Testis (tissue), 2 donors: ENCODE data around the gene TMEM156.

Experiments
- POLR2A ChIP-seq: fragments of 450-650 bp; IDR thresholded peaks from one replicate; pipeline ENCODE4 v1.6.1; 2017; ENCODE audit warnings: antibody characterized with exemption, mild to moderate bottlenecking, moderate library complexity
- TF ChIP-seq, protein P1 (sequence below), 3 experiments: fragments of 450-650 bp in 2 of 3; fragments of 200-600 bp in 1 of 3; sonication (generic) in 1 of 3; IDR thresholded peaks; one replicate each; pipeline ENCODE4 v1.5.1; 2016 to 2019; ENCODE audit warnings: antibody characterized with exemption in 3 of 3, mild to moderate bottlenecking in 2 of 3, moderate library complexity in 1 of 3

DNA sequence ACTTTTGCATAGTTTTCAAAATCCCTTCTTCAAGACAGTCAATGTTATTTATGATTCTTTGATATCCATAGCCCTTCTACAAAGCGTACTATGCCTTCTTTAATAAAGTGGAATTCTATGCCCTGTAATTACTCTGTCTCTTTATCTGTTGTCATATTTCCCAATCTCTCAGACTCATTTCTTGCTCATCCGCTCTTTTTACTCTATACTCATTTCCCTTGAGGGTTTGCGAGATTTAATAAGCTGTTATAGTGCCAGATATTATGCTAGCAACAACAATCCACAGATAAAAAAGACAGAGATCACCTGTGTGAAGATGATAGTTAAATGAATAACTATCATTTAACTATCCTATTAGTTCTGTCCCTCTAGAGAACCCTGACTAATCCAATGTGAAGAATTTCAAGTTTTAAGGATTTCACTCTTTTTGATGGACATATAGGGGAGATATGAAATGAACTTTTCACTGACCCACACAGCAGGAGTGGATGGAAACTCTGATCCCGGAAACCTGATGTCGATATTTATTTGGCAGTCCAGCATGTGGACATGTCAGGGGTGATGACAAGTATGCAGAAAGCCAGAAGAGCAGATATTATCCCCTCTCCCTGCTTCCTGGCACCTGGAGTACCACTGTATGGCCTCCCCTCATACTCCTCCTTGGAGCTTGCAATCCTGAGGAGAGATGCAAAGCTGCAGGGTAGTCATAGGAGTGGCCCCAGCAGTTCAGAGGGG is 49.7 kb downstream of the TMEM156 start:
- TF ChIP-seq POLR2A = no peak
- TF ChIP-seq, protein P1, sequence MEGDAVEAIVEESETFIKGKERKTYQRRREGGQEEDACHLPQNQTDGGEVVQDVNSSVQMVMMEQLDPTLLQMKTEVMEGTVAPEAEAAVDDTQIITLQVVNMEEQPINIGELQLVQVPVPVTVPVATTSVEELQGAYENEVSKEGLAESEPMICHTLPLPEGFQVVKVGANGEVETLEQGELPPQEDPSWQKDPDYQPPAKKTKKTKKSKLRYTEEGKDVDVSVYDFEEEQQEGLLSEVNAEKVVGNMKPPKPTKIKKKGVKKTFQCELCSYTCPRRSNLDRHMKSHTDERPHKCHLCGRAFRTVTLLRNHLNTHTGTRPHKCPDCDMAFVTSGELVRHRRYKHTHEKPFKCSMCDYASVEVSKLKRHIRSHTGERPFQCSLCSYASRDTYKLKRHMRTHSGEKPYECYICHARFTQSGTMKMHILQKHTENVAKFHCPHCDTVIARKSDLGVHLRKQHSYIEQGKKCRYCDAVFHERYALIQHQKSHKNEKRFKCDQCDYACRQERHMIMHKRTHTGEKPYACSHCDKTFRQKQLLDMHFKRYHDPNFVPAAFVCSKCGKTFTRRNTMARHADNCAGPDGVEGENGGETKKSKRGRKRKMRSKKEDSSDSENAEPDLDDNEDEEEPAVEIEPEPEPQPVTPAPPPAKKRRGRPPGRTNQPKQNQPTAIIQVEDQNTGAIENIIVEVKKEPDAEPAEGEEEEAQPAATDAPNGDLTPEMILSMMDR (IDR thresholded peaks at IDR 0.05) = no peak
